PC-3 (cell line): Measurements from ENCODE around the gene MSL1.

Experiments used
- CTCF ChIP-seq: fragments of 300-600 bp; sonication (generic); conservative IDR thresholded peaks from 2 replicates; pipeline ENCODE4 v1.5.1; 2017; ENCODE audit warnings: antibody characterized with exemption, low read depth, mild to moderate bottlenecking, low read length
- EZH2 ChIP-seq: fragments of 300-600 bp; sonication (generic); IDR thresholded peaks from one replicate; pipeline ENCODE4 v1.6.1; 2017; ENCODE audit warnings: antibody characterized with exemption, mild to moderate bottlenecking, low read length; ENCODE audit not compliant: unreplicated experiment
- EZH2phosphoT487 ChIP-seq: fragments of 300-600 bp; sonication (generic); IDR thresholded peaks from 2 replicates; pipeline ENCODE4 v1.6.1; 2018; ENCODE audit warnings: mild to moderate bottlenecking, antibody characterized with exemption, low read length, borderline replicate concordance

- TF ChIP-seq CTCF (no peak), EZH2 (no peak), EZH2phosphoT487 (no peak)
Observed at GRCh38 chr17:40145476-40145875, 23.7 kb downstream of the MSL1 start.
